SK-N-SH (cell line): ENCODE measurements around the gene PCDHGB2. TPM values are rescaled to one million over a fixed set of nuclear protein-coding genes. Genes with fewer than 3 reads are reported as not detected.

Experiments used
- CTCF ChIA-PET: fragments of 300-600, 350-600 bp; formaldehyde crosslinking; extraction: SDS; loops from one replicate; lab custom pipeline; 2021; lab: Yijun Ruan, JAX
- POLR2A ChIA-PET: fragments of 350-600 bp; sonication (Branson Sonifier 250); formaldehyde crosslinking; extraction: SDS; loops from one replicate; lab custom pipeline; 2020; ENCODE audit warnings: antibody characterized with exemption, inconsistent platforms; lab: Yijun Ruan, JAX
- DNase-seq: peaks from one replicate; pipeline ENCODE4 v3.0.0; 2012
- H2AFZ ChIP-seq: fragments of 200-600 bp; sonication (generic); 2 replicates; pipeline ENCODE4 v1.8.1; 2016; ENCODE audit warnings: antibody characterized with exemption, mild to moderate bottlenecking, low read depth
- H3F3A ChIP-seq: fragments of 200-600 bp; sonication (generic); replicated peaks from 2 replicates; pipeline ENCODE3; 2016; ENCODE audit warnings: antibody characterized with exemption, mild to moderate bottlenecking; ENCODE audit not compliant: insufficient read depth
- H3K27ac ChIP-seq, 2 experiments: fragments of 200-500 bp in 1 of 2; fragments of 200-600 bp in 1 of 2; sonication (Bioruptor generic) in 1 of 2; sonication (generic), shearing (Covaris generic) in 1 of 2; 2 replicates each; pipeline versions ENCODE4 v1.5.1 to v1.6.1; 2014 to 2016; ENCODE audit warnings: low read depth in 2 of 2, inconsistent platforms in 1 of 2, low read length in 1 of 2, mild to moderate bottlenecking in 1 of 2, mixed read lengths in 1 of 2
- H3K27me3 ChIP-seq: fragments of 200-600 bp; sonication (generic), shearing (Covaris generic); 2 replicates; pipeline ENCODE4 v1.6.1; 2016; ENCODE audit warnings: mixed run types; ENCODE audit not compliant: insufficient read depth
- H3K36me3 ChIP-seq, 2 experiments: fragments of 200-500 bp in 1 of 2; fragments of 200-600 bp in 1 of 2; sonication (Bioruptor generic) in 1 of 2; sonication (generic) in 1 of 2; replicated peaks in 1 of 2; 2 replicates each; pipeline versions ENCODE3 to v1.5.1; 2014 to 2016; ENCODE audit warnings: low read length in 1 of 2, mild to moderate bottlenecking in 1 of 2; ENCODE audit not compliant: insufficient read depth in 2 of 2, control insufficient read depth in 1 of 2
- H3K4me1 ChIP-seq, 2 experiments: fragments of 200-500 bp in 1 of 2; fragments of 200-600 bp in 1 of 2; sonication (Bioruptor generic) in 1 of 2; sonication (generic), shearing (Covaris generic) in 1 of 2; 2 replicates each; pipeline versions ENCODE4 v1.5.1 to v1.6.1; 2014 to 2016; ENCODE audit warnings: low read depth in 1 of 2, low read length in 1 of 2, mixed run types in 1 of 2; ENCODE audit not compliant: insufficient read depth in 2 of 2, control insufficient read depth in 1 of 2
- H3K4me2 ChIP-seq: fragments of 200-600 bp; sonication (generic), shearing (Covaris generic); 2 replicates; pipeline ENCODE4 v1.6.1; 2017; ENCODE audit warnings: mixed run types
- H3K4me3 ChIP-seq, 2 experiments: fragments of 200-500 bp in 1 of 2; fragments of 200-600 bp in 1 of 2; sonication (Bioruptor generic) in 1 of 2; sonication (generic), shearing (Covaris generic) in 1 of 2; 2 replicates each; pipeline versions ENCODE4 v1.5.1 to v1.8.1; 2014 to 2016; ENCODE audit warnings: low read depth in 2 of 2, inconsistent platforms in 1 of 2, low read length in 1 of 2, mild to moderate bottlenecking in 1 of 2, mixed read lengths in 1 of 2, moderate library complexity in 1 of 2
- H3K79me2 ChIP-seq: fragments of 200-600 bp; sonication (generic); 2 replicates; pipeline ENCODE4 v1.8.1; 2017; ENCODE audit warnings: mild to moderate bottlenecking; ENCODE audit not compliant: insufficient read depth
- H3K9ac ChIP-seq: fragments of 200-600 bp; sonication (generic); 2 replicates; pipeline ENCODE4 v1.6.1; 2017; ENCODE audit warnings: mixed run types
- H3K9me2 ChIP-seq: fragments of 200-600 bp; sonication (generic); 2 replicates; pipeline ENCODE4 v1.6.1; 2017; ENCODE audit warnings: mixed run types
- H3K9me3 ChIP-seq: fragments of 200-600 bp; sonication (generic); 2 replicates; pipeline ENCODE4 v1.6.1; 2017; ENCODE audit warnings: mixed run types, mild to moderate bottlenecking, moderate library complexity
- H4K20me1 ChIP-seq: fragments of 200-600 bp; sonication (generic); 2 replicates; pipeline ENCODE4 v1.6.1; 2017; ENCODE audit warnings: mild to moderate bottlenecking, mixed run types; ENCODE audit not compliant: insufficient read depth
- EP300 ChIP-seq, 2 experiments: IDR thresholded peaks; 2 replicates each; pipeline versions ENCODE4 v1.4.0 to v1.6.1; 2012; ENCODE audit warnings: borderline replicate concordance in 1 of 2, low read depth in 1 of 2, low read length in 1 of 2
- FOSL2 ChIP-seq: IDR thresholded peaks from 2 replicates; pipeline ENCODE4 v1.4.0; 2012; ENCODE audit warnings: low read depth, mild to moderate bottlenecking, moderate library complexity, borderline replicate concordance
- FOXJ3 ChIP-seq: sonication (generic); formaldehyde crosslinking; IDR thresholded peaks from 2 replicates; pipeline ENCODE4 v1.5.1; 2020; ENCODE audit warnings: mild to moderate bottlenecking, missing genetic modification reagents
- FOXM1 ChIP-seq: IDR thresholded peaks from 2 replicates; pipeline ENCODE4 v1.4.0; 2012; ENCODE audit warnings: low read depth, mild to moderate bottlenecking
- POLR2AphosphoS5 ChIP-seq: IDR thresholded peaks from 2 replicates; pipeline ENCODE4 v1.6.1; 2012; ENCODE audit warnings: low read depth, low read length
- RAD21 ChIP-seq: IDR thresholded peaks from 2 replicates; pipeline ENCODE4 v1.6.1; 2012; ENCODE audit warnings: mild to moderate bottlenecking, low read length
- SMC3 ChIP-seq: IDR thresholded peaks from 2 replicates; pipeline ENCODE4 v1.6.1; 2012; ENCODE audit warnings: low read depth, low read length, improper control_type of control experiment
- TCF12 ChIP-seq: IDR thresholded peaks from 2 replicates; pipeline ENCODE4 v1.4.0; 2012
- TEAD4 ChIP-seq: IDR thresholded peaks from 2 replicates; pipeline ENCODE4 v1.4.0; 2012; ENCODE audit warnings: mild to moderate bottlenecking, borderline replicate concordance; ENCODE audit not compliant: insufficient read depth
- USF2 ChIP-seq: fragments of 150-350 bp; IDR thresholded peaks from 2 replicates; pipeline ENCODE4 v1.6.1; 2017; ENCODE audit warnings: antibody characterized with exemption, low read length, low read depth, borderline replicate concordance
- YY1 ChIP-seq: IDR thresholded peaks from 2 replicates; pipeline ENCODE4 v1.4.0; 2012; ENCODE audit warnings: low read depth, mild to moderate bottlenecking
- WGBS: methylation state at CpG from one replicate; pipeline ENCODE4 v1.1.6; 2017; ENCODE audit warnings: low lambda C conversion rate; 5-methylcytosine and 5-hydroxymethylcytosine counted together
- polyA plus RNA-seq, 3 experiments: library from polyadenylated mRNA; depleted of rRNA; stranded (reverse); fragments of >200 nt; gene quantifications; 2 replicates each; pipeline ENCODE4 v1.2.3, GENCODE V29; 2012
- TF ChIP-seq, protein P1 (sequence below): IDR thresholded peaks from 2 replicates; pipeline ENCODE4 v1.4.0; 2012; ENCODE audit warnings: low read depth, borderline replicate concordance
- TF ChIP-seq, protein P2 (sequence below): IDR thresholded peaks from 2 replicates; pipeline ENCODE4 v1.6.1; 2012; ENCODE audit warnings: mild to moderate bottlenecking, low read depth, low read length, moderate library complexity
- TF ChIP-seq, protein P3 (sequence below): IDR thresholded peaks from 2 replicates; pipeline ENCODE4; 2012
- TF ChIP-seq, protein P4 (sequence below): fragments of 200-600 bp; sonication (generic); IDR thresholded peaks from 2 replicates; pipeline ENCODE4 v1.6.1; 2017; ENCODE audit warnings: antibody characterized with exemption, mild to moderate bottlenecking, moderate library complexity

PCDHGB2 gene
- polyA plus RNA-seq (2012; rRNA removed), result 3.7 and 4.5 TPM in 2 replicates
- 3.7 and 4.8 TPM in 2 replicates for polyA plus RNA-seq (2012; cell fraction: cytosol; rRNA removed)
- polyA plus RNA-seq (2012; cell fraction: nucleus; rRNA removed), result 5.7 and 8.1 TPM in 2 replicates

GRCh38 chr5:141359790-141360426 lies at the start of gene PCDHGB2:
TSS of gene PCDHGB2 (plus strand) at chr5:141359994. CDS start at chr5:141360136, 142 bp downstream.
- H3K9ac ChIP-seq, result peak within 1 kb of the TSS; percentile 39; the same call in 1 of the 2 replicates

More at GRCh38 chr5:141359790-141360426, at the start of gene PCDHGB2:
- peak; percentile 62 for DNase-seq
- no peaks in the 10 kb centered on the region; the same call in 1 of the 2 replicates for H3K9me3 ChIP-seq
- H2AFZ ChIP-seq, result peak within 1 kb of the TSS; percentile 68; the same call in 1 of the 2 replicates
- no peaks in the 10 kb centered on the region for H3K79me2 ChIP-seq
- CTCF ChIA-PET, result interaction anchor here (0.6 to 1.2 kb wide), 8 partner anchors 35 to 204 kb away, joined by 3 to 14 read pairs (median 3); partner anchors contain the start of gene PCDHB16
- no peaks in the 10 kb centered on the region for H3K27me3 ChIP-seq
- peak within 1 kb of the TSS; percentile 22 to 28; a peak in 2 of 4 replicates for H3K27ac ChIP-seq
- H3K9me2 ChIP-seq, result no peaks in the 10 kb centered on the region
- 44% methylated on average over 23 of the region's 24 CpGs for WGBS
- peak within 1 kb of the TSS; percentile 33 to 42 for H3K4me3 ChIP-seq
- H3F3A ChIP-seq, result no peaks in the 10 kb centered on the region
- TF ChIP-seq YY1 (no peak), SMC3 (peak; percentile 33; the same call in 1 of the 2 replicates), FOXJ3 (no peak), TEAD4 (no peak), RAD21 (peak; percentile 65), FOXM1 (no peak), TCF12 (no peak), USF2 (no peak), POLR2AphosphoS5 (no peak), EP300 (IDR thresholded peaks at IDR 0.05; ENCODE audit: borderline replicate concordance in 1 of 2, low read depth in 1 of 2, low read length in 1 of 2) (no peak), FOSL2 (no peak)
- TF ChIP-seq, protein P1, sequence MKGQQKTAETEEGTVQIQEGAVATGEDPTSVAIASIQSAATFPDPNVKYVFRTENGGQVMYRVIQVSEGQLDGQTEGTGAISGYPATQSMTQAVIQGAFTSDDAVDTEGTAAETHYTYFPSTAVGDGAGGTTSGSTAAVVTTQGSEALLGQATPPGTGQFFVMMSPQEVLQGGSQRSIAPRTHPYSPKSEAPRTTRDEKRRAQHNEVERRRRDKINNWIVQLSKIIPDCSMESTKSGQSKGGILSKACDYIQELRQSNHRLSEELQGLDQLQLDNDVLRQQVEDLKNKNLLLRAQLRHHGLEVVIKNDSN, result no peak
- TF ChIP-seq, protein P2, sequence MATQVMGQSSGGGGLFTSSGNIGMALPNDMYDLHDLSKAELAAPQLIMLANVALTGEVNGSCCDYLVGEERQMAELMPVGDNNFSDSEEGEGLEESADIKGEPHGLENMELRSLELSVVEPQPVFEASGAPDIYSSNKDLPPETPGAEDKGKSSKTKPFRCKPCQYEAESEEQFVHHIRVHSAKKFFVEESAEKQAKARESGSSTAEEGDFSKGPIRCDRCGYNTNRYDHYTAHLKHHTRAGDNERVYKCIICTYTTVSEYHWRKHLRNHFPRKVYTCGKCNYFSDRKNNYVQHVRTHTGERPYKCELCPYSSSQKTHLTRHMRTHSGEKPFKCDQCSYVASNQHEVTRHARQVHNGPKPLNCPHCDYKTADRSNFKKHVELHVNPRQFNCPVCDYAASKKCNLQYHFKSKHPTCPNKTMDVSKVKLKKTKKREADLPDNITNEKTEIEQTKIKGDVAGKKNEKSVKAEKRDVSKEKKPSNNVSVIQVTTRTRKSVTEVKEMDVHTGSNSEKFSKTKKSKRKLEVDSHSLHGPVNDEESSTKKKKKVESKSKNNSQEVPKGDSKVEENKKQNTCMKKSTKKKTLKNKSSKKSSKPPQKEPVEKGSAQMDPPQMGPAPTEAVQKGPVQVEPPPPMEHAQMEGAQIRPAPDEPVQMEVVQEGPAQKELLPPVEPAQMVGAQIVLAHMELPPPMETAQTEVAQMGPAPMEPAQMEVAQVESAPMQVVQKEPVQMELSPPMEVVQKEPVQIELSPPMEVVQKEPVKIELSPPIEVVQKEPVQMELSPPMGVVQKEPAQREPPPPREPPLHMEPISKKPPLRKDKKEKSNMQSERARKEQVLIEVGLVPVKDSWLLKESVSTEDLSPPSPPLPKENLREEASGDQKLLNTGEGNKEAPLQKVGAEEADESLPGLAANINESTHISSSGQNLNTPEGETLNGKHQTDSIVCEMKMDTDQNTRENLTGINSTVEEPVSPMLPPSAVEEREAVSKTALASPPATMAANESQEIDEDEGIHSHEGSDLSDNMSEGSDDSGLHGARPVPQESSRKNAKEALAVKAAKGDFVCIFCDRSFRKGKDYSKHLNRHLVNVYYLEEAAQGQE, result no peak
- TF ChIP-seq, protein P3, sequence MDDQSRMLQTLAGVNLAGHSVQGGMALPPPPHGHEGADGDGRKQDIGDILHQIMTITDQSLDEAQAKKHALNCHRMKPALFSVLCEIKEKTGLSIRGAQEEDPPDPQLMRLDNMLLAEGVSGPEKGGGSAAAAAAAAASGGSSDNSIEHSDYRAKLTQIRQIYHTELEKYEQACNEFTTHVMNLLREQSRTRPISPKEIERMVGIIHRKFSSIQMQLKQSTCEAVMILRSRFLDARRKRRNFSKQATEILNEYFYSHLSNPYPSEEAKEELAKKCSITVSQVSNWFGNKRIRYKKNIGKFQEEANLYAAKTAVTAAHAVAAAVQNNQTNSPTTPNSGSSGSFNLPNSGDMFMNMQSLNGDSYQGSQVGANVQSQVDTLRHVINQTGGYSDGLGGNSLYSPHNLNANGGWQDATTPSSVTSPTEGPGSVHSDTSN, result no peak
- TF ChIP-seq, protein P4, sequence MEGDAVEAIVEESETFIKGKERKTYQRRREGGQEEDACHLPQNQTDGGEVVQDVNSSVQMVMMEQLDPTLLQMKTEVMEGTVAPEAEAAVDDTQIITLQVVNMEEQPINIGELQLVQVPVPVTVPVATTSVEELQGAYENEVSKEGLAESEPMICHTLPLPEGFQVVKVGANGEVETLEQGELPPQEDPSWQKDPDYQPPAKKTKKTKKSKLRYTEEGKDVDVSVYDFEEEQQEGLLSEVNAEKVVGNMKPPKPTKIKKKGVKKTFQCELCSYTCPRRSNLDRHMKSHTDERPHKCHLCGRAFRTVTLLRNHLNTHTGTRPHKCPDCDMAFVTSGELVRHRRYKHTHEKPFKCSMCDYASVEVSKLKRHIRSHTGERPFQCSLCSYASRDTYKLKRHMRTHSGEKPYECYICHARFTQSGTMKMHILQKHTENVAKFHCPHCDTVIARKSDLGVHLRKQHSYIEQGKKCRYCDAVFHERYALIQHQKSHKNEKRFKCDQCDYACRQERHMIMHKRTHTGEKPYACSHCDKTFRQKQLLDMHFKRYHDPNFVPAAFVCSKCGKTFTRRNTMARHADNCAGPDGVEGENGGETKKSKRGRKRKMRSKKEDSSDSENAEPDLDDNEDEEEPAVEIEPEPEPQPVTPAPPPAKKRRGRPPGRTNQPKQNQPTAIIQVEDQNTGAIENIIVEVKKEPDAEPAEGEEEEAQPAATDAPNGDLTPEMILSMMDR, result peak; percentile 54
- H4K20me1 ChIP-seq, result no peaks in the 10 kb centered on the region
- H3K36me3 ChIP-seq, result peaks cover 0 to 4% of the 10 kb centered on the region in 2 experiments
- H3K4me1 ChIP-seq, result no peaks in the 10 kb centered on the region
- 0 out of 2 replicates have a peak within 1 kb of the TSS, but pooled peaks have one; percentile 33 for H3K4me2 ChIP-seq
- POLR2A ChIA-PET, result interaction anchor here (0.7 kb wide), 1 partner anchor 204 kb away, joined by 3 read pairs; no protein-coding TSS in a partner anchor
